Heart left ventricle (tissue), 13 donors: ENCODE results near the gene CYBA.

ENCODE experiments used
- CTCF ChIP-seq, 12 donors: fragments of 200-600 bp; sonication (generic) in 4 of 12; IDR thresholded peaks; one replicate each; pipeline versions ENCODE4 v1.5.0 to v1.8.0; 2018 to 2022; ENCODE audit warnings: antibody characterized with exemption in 12 of 12, mild to moderate bottlenecking in 5 of 12
- POLR2A ChIP-seq, 2 donors: fragments of 450-650 bp; IDR thresholded peaks; one replicate each; pipeline ENCODE4 v1.6.1; 2017; ENCODE audit warnings: antibody characterized with exemption in 2 of 2, mild to moderate bottlenecking in 2 of 2, moderate library complexity in 2 of 2
- donor health status: ischemic (EF 13 %, LVEDD 7.1; RV severe dilation, severe dysfunction).
- donor health status: DM: no; HTN: yes; CAD: no.
- donor health status: DM: no; HTN: no; CAD: no.
- donor health status: ischemic (EF 25% LVEDD 6.9; RV normal size, moderate dysfunction).
- donor health status: ischemic (EF 25% LVEDD 5.7; RV mildly dilated, moderate dysfunction).
- donor health status: ischemic (EF 35%, LVEDD 5.7; RV mildly dilated, moderate dysfunction).
- donor health status: nonischemic (EF 11% LVEDD 7.7; RV severe dilation, severe dysfunction).
- donor health status: DM: yes; HTN: yes; CAD: no.
- donor health status: PGD.
- donor health status: ischemic (EF 29% LVEDD 5.4; RV normal size, mild dysfunction).
- donor health status: nonischemic (EF 23%, LVEDD 6.1; RV moderate dilation, normal function).

GRCh38 chr16:88688013-88688778, 37.3 kb upstream of the CYBA start:
- TF ChIP-seq CTCF (IDR thresholded peaks at IDR 0.05) (no peak), POLR2A (IDR thresholded peaks at IDR 0.05) (no peak)
